ENCODE measurements around the gene VAPB. TPM values are rescaled to one million over a fixed set of nuclear protein-coding genes. Genes with fewer than 3 reads are reported as not detected.
A peak's percentile ranks its signal among the peaks of the same experiment; 100 is the strongest.

The VAPB gene
- total and polyA plus RNA-seq, 10 of the 15 experiments (the other 5 are each of a cell fraction or from before 2014, with no cell fraction given), result 3.2 to 28.6 (median 20.5) TPM

GRCh38 chr20:58450254-58450653 is 61.2 kb downstream of the VAPB start:
- WGBS (ENCODE audit: insufficient coverage, insufficient replicate concordance, low lambda C conversion rate, missing lambda C conversion rate), result 4% methylated on average over 10 of the region's 10 CpGs
- Histone ChIP-seq H3K27me3 (replicated peaks in 1 of 2; ENCODE audit: control insufficient read depth in 2 of 2, insufficient read depth in 2 of 2, low read length in 1 of 2) (no peaks in the 10 kb centered on the region), H3K4me3 (peak overlapping the region; percentile 11; the same call in 1 of the 2 replicates), H3K4me1 (ENCODE audit: control insufficient read depth, insufficient read depth, low read length) (peaks cover 21% of the 10 kb centered on the region), H3K4me2 (ENCODE audit: control insufficient read depth, insufficient read depth) (peak overlapping the region; percentile 24), H3K9me3 (replicated peaks; ENCODE audit: control insufficient read depth, insufficient read depth, low read length) (peaks cover 2% of the 10 kb centered on the region; the same call in 2 of the 3 replicates), H3K36me3 (ENCODE audit: control insufficient read depth in 2 of 2, insufficient read depth in 2 of 2, low read length in 1 of 2) (peaks cover 0 to 3% of the 10 kb centered on the region in 2 experiments), H2AFZ (ENCODE audit: control insufficient read depth, low read depth, low read length) (no peak overlapping the region), H3K79me2 (ENCODE audit: control insufficient read depth, insufficient read depth, low read length) (no peaks in the 10 kb centered on the region), H3K27ac (ENCODE audit: control insufficient read depth, insufficient read depth) (peak overlapping the region; percentile 45), H3K9ac (ENCODE audit: control insufficient read depth, insufficient read depth, low read length) (no peak overlapping the region), H4K20me1 (ENCODE audit: control insufficient read depth, insufficient read depth) (0 out of 2 replicates have a peak, but pooled peaks cover 2% of the 10 kb centered on the region)
- no TSS peak for BruUV-seq (replicated peaks)
- in situ Hi-C loops (cut with MboI) (loop anchor here (10.0 to 25.0 kb wide), 4 partner anchors 187 to 975 kb away; partner anchors contain the start of gene CTSZ), intact Hi-C loops (cut with micrococcal nuclease; ENCODE audit: unreplicated experiment) (no loop called here)
- ATAC-seq (peak; percentile 86), FAIRE-seq (no peak), DNase-seq (ENCODE audit: low read depth, low spot score) (peak; percentile 67)
- ChIA-PET RAD21 (ENCODE audit: unreplicated experiment) (interaction anchor here (0.6 kb wide), 1 partner anchor 61 kb away, joined by 3 read pairs; the partner anchor contains the start of gene VAPB), CTCF (interaction anchor here (0.9 to 6.2 kb wide), 5 partner anchors 8 to 215 kb away, joined by 3 to 60 read pairs (median 9); no protein-coding TSS in a partner anchor), POLR2A (interaction anchor here (1.2 to 1.4 kb wide), 2 partner anchors 9 to 12 kb away, joined by 3 to 6 read pairs; no protein-coding TSS in a partner anchor), SMC1A (ENCODE audit: uncharacterized antibody, unreplicated experiment) (interaction anchor here (1.1 to 4.2 kb wide), 3 partner anchors 8 to 214 kb away, joined by 3 to 33 read pairs (median 27); no protein-coding TSS in a partner anchor)
- no peak for TF ChIP-seq USF1 (IDR thresholded peaks at IDR 0.05; ENCODE audit: borderline replicate concordance, extremely low read length, insufficient read depth, low read depth, low read length)
- TF ChIP-seq IRF5 (IDR thresholded peaks at IDR 0.05; ENCODE audit: borderline replicate concordance), result no peak
- no peak for TF ChIP-seq NR2C2 (IDR thresholded peaks at IDR 0.05; ENCODE audit: borderline replicate concordance, control insufficient read depth, insufficient read length, low read depth)
- TF ChIP-seq TBL1XR1 (IDR thresholded peaks at IDR 0.05; ENCODE audit: low read depth, low read length), result no peak
- 0 out of 4 replicates have a peak, but pooled peaks of 1 of the 2 experiments have one; percentile 31 for TF ChIP-seq EP300 (IDR thresholded peaks at IDR 0.05; ENCODE audit: borderline replicate concordance in 1 of 2, control insufficient read depth in 1 of 2, low read depth in 2 of 2, low read length in 2 of 2)
- TF ChIP-seq SREBF1 (IDR thresholded peaks at IDR 0.05; ENCODE audit: low read length), result no peak
- TF ChIP-seq ATF2 (IDR thresholded peaks at IDR 0.05; ENCODE audit: low read length), result 0 out of 2 replicates have a peak, but pooled peaks have one; percentile 15
- TF ChIP-seq HSF1 (IDR thresholded peaks at IDR 0.05; ENCODE audit: low read depth, low read length), result no peak
- TF ChIP-seq CREM (IDR thresholded peaks at IDR 0.05; ENCODE audit: low read depth), result 0 out of 2 replicates have a peak, but pooled peaks have one; percentile 9
- TF ChIP-seq DPF2 (IDR thresholded peaks at IDR 0.05), result no peak
- no peak for TF ChIP-seq HDGF (IDR thresholded peaks at IDR 0.05)
- peak; percentile 42; the same call in 1 of the 2 replicates for TF ChIP-seq JUNB (IDR thresholded peaks at IDR 0.05)
- peak; percentile 19 for TF ChIP-seq MEF2B (IDR thresholded peaks at IDR 0.05; ENCODE audit: partially characterized antibody, poor library complexity, severe bottlenecking)
- no peak for TF ChIP-seq RB1 (IDR thresholded peaks at IDR 0.05; ENCODE audit: borderline replicate concordance)
- TF ChIP-seq POU2F2 (IDR thresholded peaks at IDR 0.05; ENCODE audit: borderline replicate concordance, low read depth, low read length), result no peak
- TF ChIP-seq FOXM1 (IDR thresholded peaks at IDR 0.05; ENCODE audit: low read depth, low read length), result peak; percentile 67; the same call in 1 of the 2 replicates
